T-helper 1 cell (primary cell): ENCODE results near the gene CFAP70.

ENCODE experiments used
- DNase-seq, 5 donors: peaks; one replicate each; pipeline ENCODE4 v3.0.0-alpha.2; 2012 to 2020

Gene CFAP70

DNA sequence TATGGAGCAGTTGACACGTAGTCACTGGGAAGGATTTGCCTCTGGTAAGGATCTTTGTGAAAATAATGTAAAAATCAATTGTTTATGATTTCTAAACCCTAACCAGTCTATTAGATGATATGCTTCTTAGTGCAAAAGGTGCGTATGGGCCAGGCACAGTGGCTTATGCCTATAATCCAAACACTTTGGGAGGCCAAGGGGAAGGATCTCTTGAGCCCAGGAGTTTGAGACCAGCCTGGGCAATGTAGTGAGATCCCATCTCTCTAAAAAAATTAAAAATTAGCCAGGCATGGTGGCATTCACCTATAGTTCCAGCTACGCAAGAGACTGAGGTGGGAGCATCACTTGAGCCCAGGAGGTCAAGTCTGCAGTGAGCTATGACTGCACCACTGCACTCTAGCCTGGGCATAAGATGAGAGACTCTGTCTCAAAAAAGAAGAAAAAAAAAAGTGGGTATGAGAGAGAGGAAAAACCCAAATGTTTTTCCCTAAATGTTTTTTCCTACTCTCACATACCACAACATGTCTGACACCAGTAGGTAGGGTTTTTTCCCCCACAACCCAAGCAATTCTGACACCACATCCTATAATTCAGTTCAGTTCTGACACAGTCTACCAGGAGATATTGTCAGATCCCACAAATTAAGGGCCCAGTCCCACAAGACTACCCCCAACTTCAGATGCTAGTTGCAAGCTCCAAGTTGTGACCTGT lies 148.1 kb downstream of the CFAP70 start:
- DNase-seq, result no peak

DNA sequence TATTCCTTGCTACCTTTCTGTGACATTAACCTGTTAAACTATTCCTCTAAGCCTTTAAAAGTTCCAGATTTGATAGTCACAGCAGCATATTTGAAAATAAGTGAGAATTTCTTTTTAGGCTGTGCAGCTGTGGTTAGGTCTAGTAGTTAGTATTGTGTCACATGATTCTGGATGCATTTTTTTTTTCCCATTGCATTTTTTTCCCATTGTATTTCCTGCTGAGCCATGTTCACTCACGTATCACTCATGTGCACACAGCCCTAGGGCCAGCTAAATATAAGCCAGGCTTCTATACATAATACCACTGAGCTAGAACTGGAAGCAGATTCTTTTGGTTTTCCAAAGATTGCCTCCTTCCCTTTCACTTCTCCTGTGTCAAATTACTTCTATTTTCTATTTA lies 149.0 kb downstream of the CFAP70 start:
- DNase-seq, result no peak

DNA sequence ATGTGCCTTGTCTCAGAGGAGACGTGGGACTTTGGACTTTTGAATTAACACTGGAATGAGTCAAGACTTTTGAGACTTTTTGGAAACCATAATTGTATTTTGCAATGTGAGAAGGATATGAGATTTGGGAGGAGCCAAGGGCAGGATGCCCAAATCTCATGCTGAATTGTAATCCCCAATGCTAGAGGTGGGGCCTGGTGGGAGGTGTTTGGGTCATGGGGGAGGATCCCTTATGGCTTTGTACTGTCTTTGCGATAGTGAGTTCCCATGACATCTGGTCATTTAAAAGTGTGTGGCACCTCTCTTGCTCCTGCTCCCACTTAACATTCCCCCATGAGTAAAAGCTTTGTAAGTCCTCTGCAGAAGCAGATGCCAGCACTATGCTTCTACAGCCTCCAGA lies 150.8 kb downstream of the CFAP70 start:
- DNase-seq, result no peak

DNA sequence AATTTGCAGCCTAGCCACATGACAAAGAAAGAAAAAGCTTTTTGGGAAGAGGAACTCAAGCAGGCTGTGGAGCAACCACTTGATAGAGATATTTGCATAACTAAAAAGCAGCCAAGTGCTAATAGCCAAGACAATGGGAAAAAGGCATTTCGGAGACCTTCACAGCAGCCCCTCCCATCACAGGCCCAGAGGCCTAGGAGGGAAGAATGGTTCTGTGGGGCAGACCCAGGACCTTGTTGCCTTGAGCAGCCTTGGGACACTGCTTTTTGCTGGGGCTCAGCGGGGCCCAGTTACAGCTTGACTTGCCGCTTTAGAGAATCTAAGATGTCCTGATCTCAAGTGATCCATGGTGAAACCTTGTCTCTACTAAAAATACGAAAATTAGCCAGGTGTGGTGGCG lies 152.3 kb downstream of the CFAP70 start:
- no peak for DNase-seq

DNA sequence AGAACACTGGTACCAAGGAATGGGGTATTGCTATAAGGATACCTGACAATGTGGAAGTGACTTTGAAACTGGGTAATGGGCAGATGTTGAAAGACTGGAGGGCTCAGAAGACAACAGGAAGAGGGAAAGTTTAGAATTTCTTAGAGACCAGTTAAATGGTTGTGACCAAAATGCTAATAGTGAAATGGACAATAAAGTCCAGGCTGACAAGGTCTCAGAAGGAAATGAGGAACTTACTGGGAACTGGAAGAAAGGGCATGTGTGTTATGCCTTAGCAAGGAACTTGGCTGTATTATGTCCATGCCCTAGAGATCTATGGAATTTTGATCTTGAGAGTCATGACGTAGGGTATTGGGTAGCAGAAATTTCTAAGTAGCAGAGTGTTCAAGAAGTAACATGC lies 152.8 kb downstream of the CFAP70 start:
- no peak for DNase-seq

DNA sequence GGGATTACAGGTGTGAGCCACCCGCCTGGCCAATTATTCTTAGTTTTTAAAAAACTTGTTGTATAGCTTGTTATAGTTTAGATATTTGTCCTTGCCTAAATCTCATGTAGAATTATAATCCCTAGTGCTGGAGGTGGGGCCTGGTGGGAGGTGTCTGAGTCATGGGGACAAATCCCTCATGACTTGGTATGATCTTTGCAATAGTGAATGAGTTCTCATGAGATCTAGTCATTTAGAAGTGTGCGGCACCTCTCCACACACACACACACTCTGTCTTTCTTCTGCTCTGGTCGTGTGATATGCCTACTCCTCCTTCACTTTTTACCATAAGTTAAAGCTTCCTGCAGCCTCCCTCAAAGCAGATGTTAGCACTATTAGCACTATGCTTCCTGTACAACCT lies 153.6 kb downstream of the CFAP70 start:
- no peak for DNase-seq
